MV-4-11 (cell line): ENCODE measurements around the gene WASHC4.
"Not testable (repeated sequence)": the region's sequence is repeated elsewhere in the genome, so short reads cannot be mapped to it uniquely, and the experiment has no call there.

ENCODE experiments used
- DNase-seq: peaks from one replicate; lab custom pipeline; 2025; lab: John Stamatoyannopoulos, UW

WASHC4 gene

DNA sequence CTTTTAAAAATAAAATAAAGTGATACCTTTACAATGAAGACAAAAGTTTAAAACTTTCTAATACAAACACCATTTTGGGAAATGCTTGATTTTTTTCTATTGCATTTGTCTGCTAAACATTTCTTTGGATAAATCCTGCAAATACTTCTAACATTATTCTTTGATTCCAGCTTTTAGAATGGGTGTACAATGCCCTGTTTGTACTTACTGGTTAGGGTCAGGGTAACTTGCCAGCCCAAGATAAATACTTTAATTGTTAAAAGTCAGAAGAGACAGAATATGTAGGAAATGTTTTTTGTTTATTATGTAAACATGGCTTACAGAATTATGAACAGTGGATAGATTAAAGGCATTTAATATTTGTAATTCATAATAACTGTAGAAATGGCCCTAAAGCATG, 60.5 kb downstream of the WASHC4 start:
- DNase-seq, result no peak

DNA sequence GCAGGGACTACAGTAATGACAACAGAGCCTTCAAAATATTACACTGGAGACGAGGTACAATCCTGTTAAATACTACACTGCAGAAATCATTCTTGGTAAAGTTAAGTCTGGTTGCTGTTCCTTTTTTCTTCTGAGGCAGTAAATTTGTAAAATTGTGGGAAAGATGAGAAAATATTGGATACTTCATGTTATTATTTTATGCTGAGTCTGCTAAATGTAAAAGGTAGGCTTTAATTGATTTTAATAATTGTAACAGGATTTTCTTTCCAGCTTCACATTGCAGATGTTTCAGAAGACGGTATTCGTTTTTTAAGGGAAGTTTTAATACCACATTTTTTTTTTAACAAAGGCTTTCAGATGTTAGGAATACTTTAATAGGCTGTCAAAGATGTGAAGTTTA, 62.6 kb downstream of the WASHC4 start:
- DNase-seq, result no peak

DNA sequence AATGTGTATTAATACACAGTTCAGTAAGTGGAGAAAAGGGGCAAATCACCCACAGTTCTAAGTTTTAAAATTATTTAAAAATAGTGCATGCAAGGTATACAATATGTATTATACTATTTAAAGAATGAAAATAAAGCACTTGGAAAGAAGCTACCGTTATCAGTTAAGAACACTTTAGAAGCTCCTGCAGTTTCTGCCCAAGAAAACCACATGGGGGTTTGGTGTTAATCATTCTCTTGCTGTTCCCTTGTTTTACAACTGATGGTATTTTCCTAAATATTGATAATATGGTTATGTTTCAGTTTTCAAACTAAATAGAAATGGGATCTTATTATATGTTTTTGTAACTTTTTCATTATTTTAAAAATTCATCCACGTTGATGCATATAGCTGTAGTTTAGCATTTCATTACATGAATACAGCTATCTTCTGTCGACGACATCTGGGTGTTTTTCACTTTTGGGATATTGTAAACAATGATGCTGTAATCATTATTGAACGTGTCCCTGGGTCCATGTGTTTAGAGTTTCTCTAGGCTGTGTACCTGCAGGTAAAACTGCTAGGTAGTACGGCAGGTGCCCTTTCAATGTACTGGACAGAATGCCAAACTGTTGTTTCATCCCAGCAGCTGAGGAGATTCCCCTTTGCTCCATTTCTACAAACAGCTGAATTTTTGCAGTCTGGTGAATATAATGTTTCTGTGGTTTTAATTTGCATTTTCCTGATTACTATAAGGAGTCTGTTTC, 64.3 kb downstream of the WASHC4 start:
- DNase-seq, result no peak

DNA sequence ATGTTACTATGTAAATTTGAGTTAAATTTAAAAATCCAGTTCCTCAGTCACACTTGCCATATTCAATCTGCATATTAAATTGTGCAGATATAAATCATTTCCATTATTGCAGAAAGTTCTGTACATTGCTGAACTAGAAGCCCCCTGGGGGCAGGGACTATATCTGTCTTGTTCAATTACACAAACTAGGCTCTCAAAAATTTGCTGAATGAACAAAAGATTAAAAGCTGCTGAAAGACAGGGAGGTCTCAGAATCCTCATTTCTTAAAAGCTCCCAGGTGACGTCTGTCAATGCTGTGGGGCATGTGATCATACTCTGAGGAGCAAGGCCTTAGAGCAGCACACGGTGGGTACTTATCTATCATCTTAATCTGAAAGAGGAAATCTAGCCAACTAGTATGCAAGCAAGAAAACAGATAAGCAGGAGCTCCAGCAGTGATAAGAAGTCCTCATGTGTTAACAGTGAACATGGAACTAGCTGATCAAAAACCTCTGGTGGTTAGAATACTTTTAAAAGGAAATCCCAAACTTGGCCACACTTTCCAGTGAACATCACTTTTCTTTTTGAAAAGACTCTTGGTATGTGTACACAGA, 68.0 kb downstream of the WASHC4 start:
- DNase-seq, result no peak

DNA sequence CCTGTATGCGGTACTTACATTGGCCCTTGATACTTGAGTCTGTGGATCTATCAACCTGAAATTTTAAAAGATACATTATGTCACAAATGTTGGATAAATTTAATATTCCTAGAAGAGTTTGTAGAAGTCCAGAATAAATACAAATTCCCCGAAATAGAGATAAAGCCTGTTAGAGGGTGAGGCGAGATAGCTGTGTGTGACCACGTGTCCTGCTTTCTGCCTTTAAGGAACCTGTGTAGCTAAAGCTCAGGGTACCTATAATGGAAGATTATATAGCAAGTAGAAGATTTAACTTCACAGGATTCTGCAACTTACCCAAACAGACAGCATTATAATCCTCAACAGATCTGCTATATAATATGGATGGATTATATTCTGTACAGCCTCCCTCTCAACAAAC, 69.7 kb downstream of the WASHC4 start:
- DNase-seq, result no peak

DNA sequence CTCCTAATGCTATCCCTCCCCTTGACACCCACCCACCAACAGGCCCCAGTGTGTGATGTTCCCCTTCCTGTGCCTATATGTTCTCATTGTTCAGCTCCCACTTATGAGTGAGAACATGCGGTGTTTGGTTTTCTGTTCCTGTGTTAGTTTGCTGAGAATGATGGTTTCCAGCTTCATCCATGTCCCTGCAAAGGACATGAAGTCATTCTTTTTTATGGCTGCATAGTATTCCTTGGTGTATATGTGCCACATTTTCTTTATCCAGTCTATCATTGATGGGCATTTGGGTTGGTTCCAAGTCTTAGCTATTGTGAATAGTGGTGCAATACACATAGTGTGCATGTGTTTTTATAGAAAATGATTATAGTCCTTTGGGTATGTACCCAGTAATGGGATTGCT, 71.6 kb downstream of the WASHC4 start:
- DNase-seq, result not testable (repeated sequence)

DNA sequence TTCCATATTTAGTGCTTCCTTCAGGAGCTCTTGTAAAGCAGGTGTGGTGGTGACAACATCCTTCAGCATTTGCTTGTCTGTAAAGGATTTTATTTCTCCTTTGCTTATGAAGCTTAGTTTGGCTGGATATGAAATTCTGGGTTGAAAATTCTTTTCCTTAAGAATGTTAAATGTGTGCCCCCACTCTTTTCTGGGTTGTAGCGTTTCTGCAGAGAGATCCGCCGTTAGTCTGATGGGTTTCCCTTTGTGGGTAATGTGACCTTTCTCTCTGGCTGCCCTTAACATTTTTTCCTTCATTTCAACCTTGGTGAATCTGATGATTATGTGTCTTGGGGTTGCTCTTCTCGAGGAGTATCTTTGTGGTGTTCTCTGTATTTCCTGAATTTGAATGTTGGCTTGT, 75.9 kb downstream of the WASHC4 start:
- DNase-seq, result not testable (repeated sequence)

DNA sequence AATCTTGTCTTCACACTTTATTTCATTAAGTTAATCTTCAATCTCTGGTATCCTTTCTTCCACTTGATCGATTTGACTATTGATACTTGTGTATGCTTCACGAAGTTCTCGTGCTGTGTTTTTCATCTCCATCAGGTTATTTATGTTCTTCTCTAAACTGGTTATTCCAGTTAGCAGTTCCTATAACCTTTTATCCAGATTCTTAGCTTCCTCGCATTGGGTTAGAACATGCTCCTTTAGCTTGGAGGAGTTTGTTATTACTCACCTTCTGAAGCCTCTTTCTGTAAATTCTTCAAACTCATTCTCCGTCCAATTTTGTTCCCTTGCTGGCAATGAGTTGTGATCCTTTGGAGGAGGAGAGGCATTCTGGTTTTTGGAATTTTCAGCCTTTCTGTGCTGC, 76.4 kb downstream of the WASHC4 start:
- DNase-seq, result not testable (repeated sequence)

DNA sequence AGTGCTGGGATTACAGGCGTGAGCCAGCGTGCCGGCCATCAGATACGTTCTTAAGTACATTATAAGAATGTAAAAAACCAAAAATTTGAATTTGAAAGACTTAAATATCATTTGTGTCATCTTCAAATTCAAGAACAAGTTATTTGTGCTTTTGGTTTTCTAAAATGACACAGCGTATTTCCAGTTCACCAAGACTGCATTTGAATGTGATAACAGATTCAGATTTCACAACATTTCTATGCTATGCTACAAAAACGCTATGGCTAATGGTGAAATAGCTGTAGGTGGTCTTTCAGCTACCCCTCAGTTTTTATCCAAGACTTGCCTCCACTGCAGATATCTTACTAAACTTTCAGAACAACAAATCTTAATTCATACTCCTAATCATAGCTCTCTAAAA, 81.8 kb downstream of the WASHC4 start:
- DNase-seq, result no peak

DNA sequence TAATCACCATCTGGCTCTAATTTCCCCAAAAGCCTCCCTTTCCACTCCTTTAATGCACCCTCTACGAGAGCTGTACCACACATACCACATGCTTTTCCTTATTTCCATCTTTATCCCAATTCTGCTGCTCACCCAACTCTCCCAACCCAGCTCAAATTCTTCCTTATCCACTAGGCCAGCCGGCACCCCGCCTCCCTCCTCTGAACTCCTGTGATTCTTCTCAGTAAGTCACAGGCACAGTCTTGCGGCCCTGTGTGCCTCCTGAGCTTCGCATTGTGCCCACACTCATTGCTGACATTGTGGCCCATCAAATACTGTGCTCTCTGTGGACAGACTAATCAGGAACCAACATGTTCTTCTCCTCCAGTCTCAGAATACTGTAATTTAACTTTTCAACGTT, 83.0 kb downstream of the WASHC4 start:
- no peak for DNase-seq

DNA sequence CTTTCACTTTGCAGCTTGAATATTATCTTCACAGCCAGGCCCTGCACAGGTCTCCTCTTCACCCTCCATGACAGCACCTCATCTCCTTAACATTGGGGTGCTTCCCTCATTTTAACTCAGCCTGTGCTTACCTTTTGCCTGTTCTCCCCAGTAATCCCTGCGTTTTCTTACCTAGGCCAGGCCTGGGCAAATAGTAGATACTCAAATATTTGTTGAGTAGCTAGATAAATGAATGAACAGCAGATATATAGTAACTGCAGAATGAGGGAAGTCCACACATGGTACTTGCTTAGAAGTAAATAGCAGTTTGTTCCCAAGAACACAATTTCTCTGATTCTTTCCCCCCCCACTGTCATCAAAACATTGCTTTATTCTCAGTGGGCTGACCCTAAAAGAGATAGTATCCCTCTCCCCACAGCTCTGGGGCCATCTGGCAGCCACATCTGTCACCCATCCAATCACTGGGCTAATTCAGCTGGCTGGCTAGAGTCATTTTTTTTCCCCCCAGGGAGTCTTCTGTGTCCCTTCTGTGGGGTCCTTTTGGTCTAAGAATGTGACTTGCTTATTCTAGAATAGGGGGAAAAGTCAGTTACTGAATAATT, 85.2 kb downstream of the WASHC4 start:
- DNase-seq, result no peak

DNA sequence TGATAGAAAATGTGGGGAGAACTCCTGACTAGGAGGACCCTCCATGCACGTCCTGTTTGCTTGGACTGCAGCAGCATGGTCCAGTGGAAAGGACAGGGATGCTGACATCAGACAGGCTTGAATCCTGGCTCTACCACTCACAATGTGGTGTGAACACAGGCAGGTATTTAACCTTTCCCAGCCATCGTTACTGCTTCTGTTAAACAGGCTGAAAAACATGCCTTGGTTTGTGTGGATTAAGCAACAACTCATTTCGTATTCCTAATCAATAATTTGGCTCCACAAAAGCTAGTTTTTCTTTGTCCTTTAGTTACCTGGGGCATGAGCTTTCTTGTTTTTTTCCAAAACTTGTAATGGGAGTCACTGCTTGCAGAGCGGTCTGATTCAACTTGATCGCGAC, 87.4 kb downstream of the WASHC4 start:
- DNase-seq, result no peak

DNA sequence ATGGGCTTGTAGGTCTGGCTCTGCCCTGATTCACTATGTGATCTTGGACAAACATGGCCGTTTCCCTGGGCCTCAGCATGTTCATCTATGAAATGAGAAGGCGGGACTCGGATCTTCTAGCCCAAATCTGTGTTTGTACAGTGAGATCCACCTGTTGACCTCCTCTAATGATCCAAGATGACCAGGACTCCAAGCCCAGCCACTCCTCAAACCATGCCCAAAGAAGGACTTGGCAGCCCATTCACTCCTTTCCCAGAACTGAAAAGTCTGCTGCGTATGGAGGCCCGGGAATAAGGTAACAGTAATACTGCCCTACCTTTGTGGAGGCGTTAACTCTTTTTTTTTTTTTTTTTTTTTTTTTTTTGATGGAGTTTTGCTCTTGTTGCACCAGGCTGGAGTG, 88.6 kb downstream of the WASHC4 start:
- DNase-seq, result no peak

DNA sequence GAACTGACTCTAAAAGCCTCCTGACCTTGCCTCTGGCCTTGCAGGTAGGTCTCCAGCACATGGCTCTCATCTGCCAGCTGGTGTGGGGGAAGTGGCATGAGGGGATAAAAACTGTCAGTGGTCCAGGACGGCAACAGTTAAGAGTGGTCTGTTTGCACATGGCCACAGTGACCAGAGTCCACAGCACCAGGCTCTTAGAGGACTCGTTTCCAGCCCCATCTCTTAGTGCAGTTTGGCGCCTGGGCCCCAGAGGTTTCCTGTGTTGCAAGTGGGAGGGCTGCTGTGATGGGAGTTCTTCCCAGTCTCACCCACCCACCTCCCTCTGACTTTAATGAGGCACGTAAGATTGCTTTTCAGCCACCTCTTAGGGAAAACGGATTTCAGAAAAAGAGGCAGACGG, 91.4 kb downstream of the WASHC4 start:
- no peak for DNase-seq

DNA sequence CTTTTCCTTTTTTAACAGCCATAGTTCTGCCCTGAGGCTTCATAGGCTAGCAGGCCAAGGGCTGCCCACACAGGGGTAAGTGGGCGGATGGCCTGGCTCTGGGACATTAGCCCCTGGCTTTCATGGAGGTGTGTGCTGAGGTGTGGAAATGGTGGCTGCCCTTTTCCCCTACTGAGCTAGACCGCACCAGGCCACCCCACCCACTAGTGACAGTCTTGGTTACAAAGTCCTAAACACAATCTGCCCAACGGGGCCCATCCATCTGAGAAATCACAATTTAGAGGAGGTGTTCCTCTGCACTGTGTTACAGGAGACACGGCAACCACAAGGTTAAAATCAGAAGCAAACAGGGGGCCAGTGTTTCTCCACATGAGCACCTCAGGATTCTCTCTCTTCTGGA, 92.9 kb downstream of the WASHC4 start:
- no peak for DNase-seq

DNA sequence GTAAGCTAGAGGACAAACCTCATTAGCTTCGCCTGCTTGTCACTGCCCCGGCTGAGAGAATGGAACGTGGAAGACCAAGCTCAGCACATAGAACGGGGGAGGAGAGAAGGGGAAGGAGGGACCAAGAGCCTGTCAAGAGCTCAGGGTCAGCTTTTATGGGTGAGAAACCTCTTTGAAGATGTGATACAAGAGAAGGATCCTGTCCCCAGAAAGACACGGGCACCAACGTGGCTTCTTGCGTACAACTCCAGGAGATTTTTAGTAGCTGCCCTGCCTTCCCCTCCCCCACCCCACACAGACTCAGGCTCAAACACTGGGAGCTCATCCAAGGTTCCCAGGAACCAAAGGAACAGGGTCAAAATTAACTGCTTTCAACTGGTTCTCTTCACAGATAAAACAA, 93.8 kb downstream of the WASHC4 start:
- DNase-seq, result no peak

DNA sequence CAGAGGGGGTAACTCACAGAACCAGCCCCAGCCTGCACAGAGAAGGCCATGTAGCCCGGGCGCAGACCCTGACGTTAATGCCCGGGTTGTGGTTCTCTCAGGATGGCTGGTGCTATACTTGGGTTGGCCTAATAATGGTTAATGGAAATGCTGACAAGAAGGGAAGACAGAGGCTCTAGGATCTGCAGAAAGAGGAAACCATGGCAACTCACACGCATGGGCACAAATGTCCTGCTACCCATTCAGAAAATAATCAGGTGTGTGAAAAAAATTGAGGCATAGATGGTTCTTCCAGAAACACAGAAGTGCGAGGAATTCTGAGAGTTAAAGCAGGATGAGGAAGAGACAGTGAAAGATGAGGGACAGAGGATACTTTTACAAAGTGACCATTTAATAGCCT, 94.7 kb downstream of the WASHC4 start:
- DNase-seq, result no peak

DNA sequence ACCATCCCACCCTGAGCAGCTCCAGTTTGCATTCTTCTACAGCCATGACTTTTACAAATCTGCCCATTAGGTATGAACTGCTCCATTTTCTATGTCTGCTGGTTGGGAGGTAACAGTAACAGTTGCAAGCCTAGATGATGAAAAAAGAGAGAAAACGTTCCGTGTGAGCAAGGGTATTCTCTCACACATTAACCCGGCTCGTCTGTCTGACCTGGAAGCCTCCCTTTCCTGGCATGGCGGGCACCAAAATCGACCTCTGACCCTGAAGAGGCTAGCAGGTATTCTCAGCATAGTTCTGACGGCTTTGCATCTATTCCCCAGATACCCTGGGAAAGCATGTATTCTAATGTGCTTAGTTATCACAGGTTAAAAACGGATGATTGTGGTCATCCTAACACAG, 96.6 kb downstream of the WASHC4 start:
- no peak for DNase-seq

DNA sequence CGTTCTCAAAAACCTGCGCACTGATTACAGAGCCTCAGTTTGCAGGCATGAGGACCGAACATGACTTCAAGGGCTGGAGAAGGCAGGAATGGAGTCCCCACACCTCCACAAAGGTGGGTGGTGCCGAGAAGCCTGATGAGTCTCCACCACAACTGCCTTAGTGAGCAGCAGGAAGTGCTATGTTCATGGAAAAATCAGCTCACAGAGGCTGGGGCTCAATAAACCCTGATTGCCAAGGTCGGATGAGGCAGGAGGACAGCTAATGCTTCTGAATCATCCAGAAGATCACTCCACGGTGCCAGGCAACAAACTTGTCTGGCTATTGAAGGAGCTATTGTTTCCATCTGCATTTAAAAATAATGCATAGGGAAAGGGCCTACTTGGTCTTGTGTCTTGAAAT, 97.4 kb downstream of the WASHC4 start:
- DNase-seq, result no peak

DNA sequence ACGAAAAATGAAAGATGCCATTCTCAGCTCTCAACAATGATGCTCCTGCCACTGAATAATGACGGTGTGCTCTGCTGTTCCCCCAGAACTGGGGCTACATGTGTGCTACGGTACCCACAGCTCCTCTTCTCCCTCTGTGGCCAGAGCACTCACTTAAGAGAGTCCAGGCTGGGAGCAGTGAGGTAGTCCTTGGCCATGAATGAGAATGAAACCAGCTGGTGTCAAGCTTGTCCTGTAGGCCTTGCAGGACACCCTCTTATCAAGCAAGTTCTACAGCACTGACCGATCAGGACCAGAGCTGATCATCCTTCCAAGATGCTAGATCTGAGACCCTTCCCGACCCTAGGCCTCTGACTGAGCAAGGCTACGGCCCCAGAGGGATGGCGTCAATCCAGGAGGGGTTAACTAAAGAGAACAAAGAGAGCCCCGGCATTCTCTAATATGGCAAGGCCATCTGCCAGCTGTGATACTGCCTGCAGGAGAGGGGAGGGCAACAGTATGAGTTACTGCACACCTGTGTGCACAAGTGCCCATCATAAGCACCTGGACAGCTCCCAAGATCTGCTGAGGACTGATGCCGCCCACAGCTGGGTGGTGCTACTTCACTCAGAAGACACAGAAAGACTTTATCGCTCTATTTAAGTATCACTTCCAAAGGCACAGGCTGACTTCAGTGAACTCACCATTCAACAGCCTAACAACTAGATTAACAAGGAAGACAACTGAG, 98.0 kb downstream of the WASHC4 start:
- DNase-seq, result no peak

DNA sequence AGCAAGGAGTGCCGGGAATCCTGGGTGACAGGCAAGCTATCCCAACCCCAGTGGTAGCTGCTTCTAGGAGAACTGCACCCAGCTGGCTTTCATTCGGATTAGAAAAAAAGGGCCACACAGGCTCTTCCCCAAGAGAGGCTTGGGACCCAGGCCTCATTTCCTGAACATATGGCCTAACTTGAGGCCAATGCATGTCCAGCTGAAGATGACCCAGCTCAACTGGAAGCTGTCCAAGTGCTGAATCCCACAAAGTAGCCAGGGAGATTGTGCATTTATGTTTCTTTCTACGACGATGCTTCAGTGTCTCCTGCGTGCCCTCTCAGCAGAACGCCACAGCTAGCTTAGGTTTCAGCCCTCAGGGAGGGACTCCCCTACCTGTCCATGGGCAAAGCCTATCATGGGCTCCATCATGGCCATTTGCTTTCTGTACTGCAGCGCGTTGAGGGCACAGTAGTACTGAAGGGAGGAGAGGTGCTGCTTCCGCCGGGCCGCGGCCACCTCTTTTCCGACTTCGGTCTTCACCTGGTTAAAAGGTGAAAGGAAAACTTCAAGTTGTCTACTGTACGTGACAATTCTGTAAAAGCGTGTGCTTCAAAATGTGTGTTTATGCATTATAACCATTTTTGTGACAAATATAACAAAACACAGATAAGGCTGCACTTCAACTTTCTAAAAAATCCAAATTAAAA, 99.3 kb downstream of the WASHC4 start:
- no peak for DNase-seq

DNA sequence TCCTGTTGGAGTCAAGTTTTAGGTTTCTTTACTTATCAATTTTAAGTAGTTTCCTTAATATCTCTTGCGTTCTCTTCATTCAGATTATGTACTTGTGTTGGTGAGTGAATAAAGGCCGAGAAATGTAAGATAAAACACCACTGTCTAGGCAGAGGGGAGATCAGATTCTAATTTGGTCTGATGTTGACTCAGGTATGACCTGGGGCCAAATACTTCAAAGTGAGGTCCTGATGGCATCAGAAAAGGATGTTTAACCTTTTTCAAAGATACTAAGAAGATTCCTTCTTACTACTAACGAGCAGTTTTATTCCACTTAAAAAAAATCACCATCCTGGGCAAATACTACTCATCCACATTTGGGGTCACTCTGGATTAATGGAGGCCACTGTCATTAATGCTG, 101.6 kb downstream of the WASHC4 start:
- DNase-seq, result no peak
